Breast epithelium (tissue), 3 donors: ENCODE measurements around the gene IGF2BP1.

ENCODE experiments used
- CTCF ChIP-seq, 3 donors: fragments of 450-650 bp; IDR thresholded peaks; one replicate each; pipeline ENCODE4 v1.5.1; 2016 to 2017; ENCODE audit warnings: antibody characterized with exemption in 3 of 3, mild to moderate bottlenecking in 3 of 3, moderate library complexity in 3 of 3
- POLR2A ChIP-seq: fragments of 450-650 bp; IDR thresholded peaks from one replicate; pipeline ENCODE4 v1.6.1; 2016; ENCODE audit warnings: antibody characterized with exemption, mild to moderate bottlenecking, moderate library complexity
- POLR2AphosphoS5 ChIP-seq, 3 donors: sonication (generic); formaldehyde crosslinking; IDR thresholded peaks; one replicate each; pipeline ENCODE4 v1.6.1; 2017; ENCODE audit warnings: antibody characterized with exemption in 3 of 3

- TF ChIP-seq CTCF (IDR thresholded peaks at IDR 0.05): no peak
- no peak for TF ChIP-seq POLR2AphosphoS5 (IDR thresholded peaks at IDR 0.05)
- no peak for TF ChIP-seq POLR2A
These were observed 5.1 kb downstream of the IGF2BP1 start for GRCh38 chr17:49002331-49002730.
